Psoas muscle (tissue), 8 donors: ENCODE measurements around the gene DPYSL3. TPM values are rescaled to one million over a fixed set of nuclear protein-coding genes. Genes with fewer than 3 reads are reported as not detected.

ENCODE experiments used
- ATAC-seq, 4 donors: fragments of 200-7000 bp; cut with Tn5 transposase; one replicate each; pipeline ENCODE4 v1.9.1; 2020; ENCODE audit warnings: moderate library complexity in 3 of 4, mild to moderate bottlenecking in 2 of 4
- DNase-seq, 2 donors: peaks; one replicate each; pipeline ENCODE4 v3.0.0-alpha.2; 2020
- H3K27ac ChIP-seq: fragments of 200-600 bp; one replicate; pipeline ENCODE4 v1.8.0; 2022
- H3K27me3 ChIP-seq, 3 donors: fragments of 200-600 bp in 1 of 3; one replicate each; pipeline versions ENCODE4 v1.6.1 to v1.8.0; 2013 to 2022; ENCODE audit warnings: low read length in 2 of 3, mild to moderate bottlenecking in 2 of 3, moderate library complexity in 1 of 3; ENCODE audit not compliant: insufficient read depth in 3 of 3
- H3K36me3 ChIP-seq, 2 donors: fragments of 200-600 bp in 1 of 2; one replicate each; pipeline versions ENCODE4 v1.6.1 to v1.8.0; 2013 to 2022; ENCODE audit warnings: low read depth in 1 of 2, mild to moderate bottlenecking in 1 of 2, moderate library complexity in 1 of 2; ENCODE audit not compliant: insufficient read depth in 1 of 2
- H3K4me1 ChIP-seq: fragments of 200-600 bp; one replicate; pipeline ENCODE4 v1.8.0; 2022
- H3K4me3 ChIP-seq: fragments of 200-600 bp; one replicate; pipeline ENCODE4 v1.8.0; 2022; ENCODE audit warnings: mild to moderate bottlenecking
- H3K9me3 ChIP-seq: fragments of 200-600 bp; one replicate; pipeline ENCODE4 v1.8.0; 2022
- CTCF ChIP-seq: fragments of 200-600 bp; IDR thresholded peaks from one replicate; pipeline ENCODE4 v1.8.0; 2022; ENCODE audit warnings: antibody characterized with exemption
- WGBS, 3 donors: extraction: QIAGEN DNeasy Blood & Tissue Kit; methylation state at CpG; one replicate each; pipeline versions ENCODE4 v1.1.6 to v1.1.7; 2013; 5-methylcytosine and 5-hydroxymethylcytosine counted together
- intact Hi-C, 2 donors: fragments of 100-400 bp; cut with DNase I; formaldehyde crosslinking; loops; one replicate each; pipeline versions ENCODE4 v1.11.0 to v1.14.2; 2022
- polyA plus RNA-seq, 3 donors: library from polyadenylated mRNA; stranded (reverse); fragments of 200-250 nt; gene quantifications; one replicate each; pipeline ENCODE4 v1.2.3, GENCODE V29; 2013
- total RNA-seq, 4 donors: library from RNA; stranded (reverse); fragmentation: NEBNext Ultra II Directional in 2 of 4; extraction: Animal tissue kit (Norgen Biotek cat#: 25700) in 2 of 4; gene quantifications; one replicate each; pipeline versions ENCODE4 v1.2.1 to v1.2.4, GENCODE V29; 2021 to 2023
- donor health status: healthy with polysubstance abuse.
- donor health status: DM: no; HTN: no; CAD: no; lungs with moderate emphysema.
- donor health status: Bipolar disorder and iron deficiency.
- donor health status: healthy.
- donor health status: DM: yes; HTN: yes; CAD: no.
- donor health status: DM: no; HTN: no; CAD: no.
- donor health status: DM: no; HTN: no; CAD: no.
- donor health status: DM: yes; HTN: yes; CAD: no.

The DPYSL3 gene
- total and polyA plus RNA-seq, 7 donors: 8.8 to 58.5 (median 18.0) TPM

- 94 to 95% (median 95%) methylated on average over 5 of the region's 5 CpGs for WGBS, 3 donors
- H3K27ac ChIP-seq: no peak overlapping the region
- H3K4me3 ChIP-seq: no peak overlapping the region
- no peak for ATAC-seq
- intact Hi-C loops: no loop called here
- no peaks in the 10 kb centered on the region for H3K9me3 ChIP-seq
- no peaks in the 10 kb centered on the region for H3K27me3 ChIP-seq
- no peaks in the 10 kb centered on the region for H3K36me3 ChIP-seq
- no peak for TF ChIP-seq CTCF
- no peak for DNase-seq
- no peaks in the 10 kb centered on the region for H3K4me1 ChIP-seq
Observed at GRCh38 chr5:147348451-147348850, 161.4 kb downstream of the DPYSL3 start.

DNA sequence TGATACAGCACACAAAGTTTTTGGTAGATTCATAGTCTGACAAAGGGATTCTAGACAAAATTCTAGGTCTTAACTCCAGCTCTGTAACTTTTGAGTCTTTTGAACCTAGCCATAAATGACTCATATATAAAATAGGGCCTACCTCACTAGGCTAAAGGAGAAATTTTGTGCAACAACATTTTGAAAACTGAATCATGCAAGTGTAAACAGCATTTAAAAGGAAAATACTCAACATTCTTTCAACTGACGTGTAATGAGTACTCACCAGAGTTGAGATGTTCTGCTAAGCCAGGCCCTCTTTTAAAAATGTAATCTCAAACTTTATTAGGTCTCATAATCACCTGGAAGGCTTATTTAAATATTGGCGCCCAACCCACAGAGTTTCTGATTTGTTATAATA, 161.8 kb downstream of the DPYSL3 start:
- intact Hi-C loops: no loop called here
- 90 to 96% (median 94%) methylated on average over 2 of the region's 2 CpGs for WGBS, 3 donors
- DNase-seq: no peak
- H3K4me1 ChIP-seq: no peaks in the 10 kb centered on the region
- H3K27ac ChIP-seq: no peak overlapping the region
- H3K4me3 ChIP-seq: no peak overlapping the region
- H3K36me3 ChIP-seq: no peaks in the 10 kb centered on the region
- no peaks in the 10 kb centered on the region for H3K9me3 ChIP-seq
- no peaks in the 10 kb centered on the region for H3K27me3 ChIP-seq
- no peak for ATAC-seq
- TF ChIP-seq CTCF: no peak

DNA sequence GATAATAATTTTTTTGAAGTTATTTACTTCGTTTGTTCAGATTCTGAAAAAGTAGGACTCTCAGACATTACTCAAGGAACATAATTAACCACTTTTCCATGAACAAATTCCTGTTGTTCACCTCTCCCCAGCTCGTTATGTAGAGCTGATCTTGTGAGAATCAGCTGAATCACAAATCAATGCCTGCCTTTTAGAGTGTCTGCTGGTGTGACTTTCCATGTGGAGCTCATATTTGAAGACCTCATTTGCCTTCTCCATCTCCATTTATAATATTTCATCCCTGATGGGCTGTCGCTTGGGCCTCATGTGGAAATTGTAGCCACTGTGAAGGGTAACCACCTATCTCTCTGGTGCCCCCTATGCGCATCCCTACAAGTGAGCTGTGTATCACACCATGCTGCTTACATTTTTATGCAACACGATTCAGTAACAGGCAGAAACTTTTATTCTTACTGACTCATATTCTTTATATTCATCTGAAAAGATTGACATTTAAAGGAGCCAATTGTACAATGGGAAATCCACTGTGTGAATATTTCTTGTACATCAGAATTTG, 163.8 kb downstream of the DPYSL3 start:
- no peak overlapping the region for H3K4me3 ChIP-seq
- no peak for ATAC-seq
- H3K27me3 ChIP-seq: no peaks in the 10 kb centered on the region
- no peak for DNase-seq
- intact Hi-C loops: no loop called here
- no peaks in the 10 kb centered on the region for H3K9me3 ChIP-seq
- no peak overlapping the region for H3K27ac ChIP-seq
- TF ChIP-seq CTCF: no peak
- H3K36me3 ChIP-seq: no peaks in the 10 kb centered on the region
- no peaks in the 10 kb centered on the region for H3K4me1 ChIP-seq
- WGBS, 3 donors: 79 to 83% (median 82%) methylated on average over 5 of the region's 5 CpGs

- TF ChIP-seq CTCF: no peak
- WGBS, 3 donors: 29 to 75% (median 34%) methylated on average over 1 of the region's 1 CpG
- Histone ChIP-seq H3K4me1 (no peaks in the 10 kb centered on the region), H3K27me3 (no peaks in the 10 kb centered on the region), H3K9me3 (no peaks in the 10 kb centered on the region), H3K36me3 (no peaks in the 10 kb centered on the region), H3K27ac (no peak overlapping the region), H3K4me3 (no peak overlapping the region)
- DNase-seq: no peak
- intact Hi-C loops: no loop called here
- ATAC-seq: no peak
Observed at GRCh38 chr5:147344861-147345260, 165.0 kb downstream of the DPYSL3 start.

- DNase-seq (no peak), ATAC-seq (no peak)
- Histone ChIP-seq H3K27ac (no peak overlapping the region), H3K9me3 (no peaks in the 10 kb centered on the region), H3K4me3 (no peak overlapping the region), H3K4me1 (no peaks in the 10 kb centered on the region), H3K27me3 (no peaks in the 10 kb centered on the region), H3K36me3 (no peaks in the 10 kb centered on the region)
- intact Hi-C loops: no loop called here
- no peak for TF ChIP-seq CTCF
Observed at GRCh38 chr5:147341345-147341744, 168.5 kb downstream of the DPYSL3 start.
